Measurements from ENCODE around the gene ANO4.
"Not testable (repeated sequence)": the region's sequence is repeated elsewhere in the genome, so short reads cannot be mapped to it uniquely, and the experiment has no call there.

ANO4 gene

GRCh38 chr12:101076921-101077320 lies 282.3 kb downstream of the ANO4 start:
- H3K4me3 ChIP-seq (ENCODE audit: low read depth, low read length) = no peak overlapping the region

GRCh38 chr12:101077791-101078528 lies 283.4 kb downstream of the ANO4 start:
- H3K4me3 ChIP-seq (ENCODE audit: low read depth, low read length) = no peak overlapping the region

DNA sequence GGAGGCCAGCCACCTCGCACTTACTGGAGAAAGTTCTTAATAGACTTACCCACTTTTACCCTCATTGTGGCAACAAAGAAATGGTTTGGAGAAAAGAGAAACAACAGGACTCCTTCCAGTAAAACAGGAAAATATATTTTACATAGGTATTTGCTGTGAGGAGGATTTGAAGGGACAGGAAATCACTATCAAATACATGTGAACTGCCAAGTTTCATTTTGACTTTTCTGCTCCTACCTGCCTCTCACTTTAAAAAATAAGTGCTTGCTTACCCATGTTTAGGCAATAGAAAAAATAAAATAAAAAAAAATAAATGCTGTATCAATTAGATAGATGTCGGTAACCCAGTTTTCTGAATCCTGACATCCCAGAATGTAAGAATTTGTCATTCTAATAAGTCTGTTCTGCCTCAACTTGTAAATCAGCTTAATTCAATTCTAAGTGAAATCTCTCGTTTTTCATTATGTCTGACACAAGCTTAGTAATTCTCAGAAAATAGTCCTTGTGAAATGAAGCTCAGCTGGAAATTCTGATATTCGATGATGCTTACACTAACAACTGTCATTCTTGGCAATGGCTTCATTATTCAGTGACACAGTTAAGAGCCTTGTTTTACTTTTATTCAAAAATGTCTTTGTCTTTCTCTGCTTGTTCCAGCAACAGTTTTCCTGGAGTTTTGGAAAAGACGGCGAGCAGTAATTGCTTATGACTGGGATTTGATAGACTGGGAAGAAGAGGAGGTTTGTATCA lies 284.1 kb downstream of the ANO4 start:
- H3K4me3 ChIP-seq (ENCODE audit: low read depth, low read length) = no peak overlapping the region

- H3K4me3 ChIP-seq (ENCODE audit: low read depth, low read length) = no peak overlapping the region
Observed at GRCh38 chr12:101082706-101083105, 288.1 kb downstream of the ANO4 start.

DNA sequence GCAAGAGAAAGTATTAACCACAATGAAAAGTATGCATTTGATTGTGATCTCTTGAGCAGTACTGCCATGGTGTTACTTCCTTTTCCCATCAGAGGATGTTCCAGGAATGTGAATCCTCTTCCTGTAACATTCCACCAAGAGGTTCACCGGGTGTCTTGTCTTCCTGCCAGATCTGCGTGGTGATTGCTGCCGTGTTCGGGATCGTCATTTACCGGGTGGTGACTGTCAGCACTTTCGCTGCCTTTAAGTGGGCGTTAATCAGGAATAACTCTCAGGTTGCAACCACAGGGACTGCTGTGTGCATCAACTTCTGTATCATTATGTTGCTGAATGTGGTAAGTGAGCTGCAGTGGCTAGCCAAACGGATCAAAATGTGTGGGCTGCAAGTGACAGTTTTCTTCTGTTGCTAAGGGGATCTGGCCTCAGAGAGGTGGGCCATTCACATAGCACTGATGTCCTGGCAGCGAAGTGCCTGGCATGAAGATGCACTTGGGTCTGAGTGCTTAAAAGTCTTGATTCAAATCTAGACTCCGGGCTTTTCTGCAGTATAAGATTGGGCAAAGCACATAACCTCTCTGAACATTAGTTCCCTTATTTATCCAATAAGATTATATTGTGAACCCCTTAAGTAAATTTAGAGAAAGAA lies 292.0 kb downstream of the ANO4 start:
- no peak overlapping the region for H3K4me3 ChIP-seq (ENCODE audit: low read depth, low read length)

DNA sequence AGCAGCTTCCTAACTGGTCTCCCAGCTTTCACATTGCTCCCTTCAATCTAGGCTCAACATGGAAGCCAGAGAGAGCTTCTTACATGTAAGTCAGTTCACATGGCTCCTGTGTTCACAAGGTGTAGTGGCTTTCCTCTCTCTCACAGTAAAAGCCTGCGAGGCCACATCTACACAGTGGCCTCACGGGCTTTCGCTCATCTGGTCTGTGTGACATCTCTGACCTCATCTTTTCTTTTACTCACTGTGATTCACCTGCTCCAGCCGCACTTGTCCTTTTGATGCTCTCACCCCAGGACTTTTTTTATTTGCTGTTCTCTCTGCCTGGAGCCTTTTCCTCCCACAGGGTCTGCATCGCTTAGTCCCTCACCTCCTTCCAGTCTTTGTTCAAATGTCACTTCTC lies 293.3 kb downstream of the ANO4 start:
- no peak overlapping the region for H3K4me3 ChIP-seq (ENCODE audit: low read depth, low read length)

DNA sequence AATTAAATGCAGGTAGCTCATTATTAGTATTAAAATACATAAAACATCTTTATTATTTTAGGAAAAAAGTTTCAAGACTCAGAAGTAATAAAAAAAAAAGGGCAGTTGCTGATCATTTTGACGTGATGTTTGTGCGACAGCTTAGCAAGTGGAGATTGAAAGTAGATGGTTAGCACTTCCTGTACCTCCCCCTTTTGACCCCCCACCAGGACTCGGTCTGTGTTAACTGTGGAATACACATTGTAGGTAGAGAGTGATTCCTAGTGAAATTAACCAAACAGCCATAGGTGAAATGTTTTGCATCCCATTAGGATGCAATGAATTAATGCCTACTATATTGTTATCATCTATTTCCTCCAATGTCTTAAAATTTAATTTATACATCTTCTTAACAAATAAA lies 294.7 kb downstream of the ANO4 start:
- no peak overlapping the region for H3K4me3 ChIP-seq (ENCODE audit: low read depth, low read length)

GRCh38 chr12:101090222-101090621 lies 295.6 kb downstream of the ANO4 start:
- not testable (repeated sequence) for H3K4me3 ChIP-seq (ENCODE audit: low read depth, low read length)

DNA sequence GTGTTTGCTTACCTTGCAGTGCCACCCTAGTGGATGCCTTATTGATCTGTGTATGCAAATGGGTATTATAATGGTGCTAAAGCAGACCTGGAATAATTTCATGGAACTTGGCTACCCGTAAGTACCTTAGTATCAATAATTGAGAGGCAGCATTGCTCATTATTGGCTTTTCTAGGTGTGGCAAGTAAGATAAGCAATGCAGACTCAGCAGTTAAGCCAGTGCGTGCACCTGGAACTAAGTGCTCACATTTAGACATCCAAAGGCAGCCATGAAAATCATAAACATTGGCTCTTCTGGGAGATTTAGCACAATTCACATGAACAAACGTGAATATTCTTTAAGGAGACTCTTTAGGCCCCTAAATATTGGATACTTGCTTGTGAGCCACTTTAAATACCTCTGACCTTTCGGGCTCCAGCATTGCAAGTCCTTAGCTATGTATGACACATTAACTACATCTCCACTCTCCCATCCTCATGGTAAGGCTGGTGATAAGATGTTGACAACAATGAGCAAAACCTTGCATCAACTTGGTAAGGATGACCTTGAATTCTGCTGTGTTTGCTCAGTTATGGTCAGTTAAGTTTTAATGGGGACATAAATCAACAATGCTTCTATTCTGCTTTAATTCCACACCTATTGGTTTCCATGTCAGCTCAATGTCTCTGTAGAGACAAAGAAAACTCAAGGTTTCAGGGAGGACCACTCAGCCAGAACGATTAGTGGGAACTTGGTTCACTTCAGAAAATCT lies 303.4 kb downstream of the ANO4 start:
- no peak overlapping the region for H3K4me3 ChIP-seq (ENCODE audit: low read depth, low read length)

DNA sequence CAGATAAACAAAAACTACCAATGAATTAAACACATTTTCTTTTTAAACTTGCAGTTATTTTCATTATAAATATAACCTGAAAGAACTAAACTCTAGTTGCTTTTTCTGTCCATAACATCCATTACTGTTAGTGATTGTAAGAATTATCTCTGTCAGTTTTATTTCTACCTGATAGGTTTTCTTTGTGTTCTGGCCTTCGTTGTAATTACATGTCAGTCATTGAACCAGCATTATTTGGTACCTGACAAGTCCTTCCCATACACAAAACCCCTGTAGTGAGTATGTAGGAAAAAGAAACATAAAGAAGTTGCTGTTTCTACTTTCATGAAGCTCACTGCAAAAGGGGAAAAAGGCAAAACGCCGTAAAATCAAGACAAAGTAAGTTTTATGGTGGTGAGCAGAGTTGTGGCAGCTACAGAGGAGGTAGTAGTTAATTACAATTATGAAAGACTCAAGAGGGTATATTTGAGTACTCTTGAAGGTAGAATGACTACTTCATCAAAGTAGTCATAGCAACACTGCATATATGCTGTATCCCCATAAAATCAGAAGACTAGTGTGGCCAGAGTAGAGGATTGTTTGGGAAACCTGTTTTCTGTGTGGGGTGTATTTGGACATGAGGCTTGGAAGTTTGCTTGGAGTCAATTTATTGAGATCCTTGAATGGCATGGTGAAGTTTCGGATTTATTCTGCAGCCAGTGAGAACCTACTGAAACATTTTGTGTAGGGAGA lies 312.6 kb downstream of the ANO4 start:
- H3K4me3 ChIP-seq (ENCODE audit: low read depth, low read length) = no peak overlapping the region

GRCh38 chr12:101108130-101108529 lies 313.6 kb downstream of the ANO4 start:
- no peak overlapping the region for H3K4me3 ChIP-seq (ENCODE audit: low read depth, low read length)

DNA sequence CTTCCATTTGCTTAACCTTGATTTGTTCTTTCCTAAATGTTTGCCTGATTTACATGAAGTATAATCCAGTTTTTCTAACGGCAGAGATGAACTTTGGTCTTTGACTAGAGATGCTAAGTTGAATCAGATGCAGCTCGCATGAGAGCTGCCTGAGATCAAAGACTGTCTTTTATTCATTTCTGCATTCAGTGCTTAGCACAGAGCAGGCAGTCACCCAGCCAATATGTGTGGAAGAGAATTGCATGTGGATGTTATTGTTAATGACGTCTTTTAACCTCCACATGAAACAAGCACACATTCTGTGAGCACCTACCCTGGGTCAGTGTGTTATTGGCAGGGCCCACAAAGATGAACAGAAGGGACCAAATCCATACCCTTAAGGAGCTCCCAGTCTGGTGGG lies 316.3 kb downstream of the ANO4 start:
- H3K4me3 ChIP-seq (ENCODE audit: low read depth, low read length) = no peak overlapping the region

- H3K4me3 ChIP-seq (ENCODE audit: low read depth, low read length) = no peak overlapping the region
Observed at GRCh38 chr12:101111441-101111840, 316.9 kb downstream of the ANO4 start.

GRCh38 chr12:101115326-101115725 lies 320.8 kb downstream of the ANO4 start:
- no peak overlapping the region for H3K4me3 ChIP-seq (ENCODE audit: low read depth, low read length)

- H3K4me3 ChIP-seq (ENCODE audit: low read depth, low read length) = no peak overlapping the region
Observed at GRCh38 chr12:101116911-101117310, 322.3 kb downstream of the ANO4 start.

GRCh38 chr12:101117842-101118241 lies 323.3 kb downstream of the ANO4 start:
- H3K4me3 ChIP-seq (ENCODE audit: low read depth, low read length) = no peak overlapping the region

DNA sequence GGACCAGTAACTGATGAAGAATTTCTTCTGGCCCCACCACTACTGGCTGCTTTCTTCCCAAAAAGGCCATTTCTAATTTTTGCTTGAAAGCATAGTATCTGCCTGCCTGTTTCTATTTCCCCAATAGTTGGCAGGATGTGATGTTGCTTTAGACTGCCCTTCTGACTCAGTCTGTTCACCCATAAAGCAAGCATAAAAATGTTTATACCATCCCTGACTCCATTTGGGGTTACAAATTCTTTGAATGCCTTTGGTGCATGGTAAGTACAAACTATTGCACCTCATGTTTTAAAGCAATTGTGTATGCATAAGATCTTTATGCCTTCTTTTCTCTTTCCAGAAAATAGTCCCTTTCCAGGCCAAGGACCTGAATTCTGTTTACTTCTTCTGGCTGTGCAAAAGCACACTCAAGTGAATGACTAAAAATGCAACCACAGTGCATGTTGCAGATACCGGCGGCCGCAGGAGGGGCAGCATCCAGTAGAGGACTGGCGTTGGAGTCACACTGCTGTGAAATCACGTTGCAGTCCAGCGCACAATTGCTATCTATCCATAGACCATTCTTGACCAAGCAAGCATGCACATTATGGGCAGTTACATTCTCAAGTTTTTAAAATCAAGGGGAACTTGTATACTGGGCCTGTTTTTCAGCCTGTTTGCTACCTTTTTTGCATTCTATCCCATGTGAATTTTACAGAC lies 333.1 kb downstream of the ANO4 start:
- H3K4me3 ChIP-seq (ENCODE audit: low read depth, low read length) = no peak overlapping the region

GRCh38 chr12:101145777-101146431 lies 351.3 kb downstream of the ANO4 start:
- peak overlapping the region; percentile 39 for H3K4me3 ChIP-seq (ENCODE audit: low read depth, low read length)

DNA sequence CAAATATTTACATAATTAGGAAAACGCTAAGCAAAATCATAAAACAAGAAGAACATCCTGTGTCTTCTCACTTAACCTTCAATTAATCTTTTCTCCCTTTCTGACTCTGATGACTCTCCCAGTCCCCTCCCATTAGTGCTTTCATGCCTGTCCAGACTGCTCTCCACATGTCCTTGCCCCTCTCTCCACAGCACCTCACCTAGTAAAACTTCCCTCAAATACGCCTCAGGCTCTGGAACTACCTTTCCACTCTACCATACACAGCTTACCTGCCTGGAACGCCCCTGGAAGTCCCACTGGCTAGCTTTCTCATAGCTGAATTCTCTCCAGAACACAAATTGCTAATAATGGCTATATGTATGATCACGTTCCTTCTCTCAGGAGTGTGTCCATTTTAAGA lies 370.7 kb downstream of the ANO4 start:
- no peak overlapping the region for H3K4me3 ChIP-seq (ENCODE audit: low read depth, low read length)

- no peak overlapping the region for H3K4me3 ChIP-seq (ENCODE audit: low read depth, low read length)
Observed at GRCh38 chr12:101166866-101167265, 372.3 kb downstream of the ANO4 start.
